ENCODE results near the gene CASK.

DNA sequence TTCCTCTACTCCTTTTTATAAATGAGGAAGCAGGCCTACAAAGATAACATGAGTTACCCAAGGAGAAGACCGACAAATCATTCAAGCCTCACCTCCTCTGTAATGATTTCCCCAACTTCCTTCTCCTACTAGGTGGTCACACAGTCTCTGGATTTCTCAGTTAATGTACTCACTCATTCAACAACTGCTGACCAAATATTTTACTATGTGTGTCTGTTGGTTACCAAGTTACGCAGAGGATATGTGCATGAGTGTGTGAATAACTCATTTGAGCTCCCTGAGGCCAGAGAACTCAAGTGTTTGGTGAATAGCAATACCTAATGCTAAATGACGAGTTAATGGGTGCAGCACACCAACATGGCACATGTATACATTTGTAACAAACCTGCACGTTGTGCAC, 10.4 kb downstream of the CASK start:
- TF ChIP-seq, protein P1, sequence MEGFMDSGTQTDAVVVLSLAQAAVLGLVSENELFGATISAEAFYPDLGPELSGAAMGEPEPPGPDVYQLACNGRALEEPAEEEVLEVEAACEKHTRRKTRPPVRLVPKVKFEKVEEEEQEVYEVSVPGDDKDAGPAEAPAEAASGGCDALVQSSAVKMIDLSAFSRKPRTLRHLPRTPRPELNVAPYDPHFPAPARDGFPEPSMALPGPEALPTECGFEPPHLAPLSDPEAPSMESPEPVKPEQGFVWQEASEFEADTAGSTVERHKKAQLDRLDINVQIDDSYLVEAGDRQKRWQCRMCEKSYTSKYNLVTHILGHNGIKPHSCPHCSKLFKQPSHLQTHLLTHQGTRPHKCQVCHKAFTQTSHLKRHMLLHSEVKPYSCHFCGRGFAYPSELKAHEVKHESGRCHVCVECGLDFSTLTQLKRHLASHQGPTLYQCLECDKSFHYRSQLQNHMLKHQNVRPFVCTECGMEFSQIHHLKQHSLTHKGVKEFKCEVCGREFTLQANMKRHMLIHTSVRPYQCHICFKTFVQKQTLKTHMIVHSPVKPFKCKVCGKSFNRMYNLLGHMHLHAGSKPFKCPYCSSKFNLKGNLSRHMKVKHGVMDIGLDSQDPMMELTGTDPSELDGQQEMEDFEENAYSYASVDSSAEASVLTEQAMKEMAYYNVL (CRISPR knock-in tag; IDR thresholded peaks at IDR 0.05; ENCODE audit: borderline replicate concordance) = no peak
- no peak for TF ChIP-seq ESRRA (CRISPR knock-in tag; IDR thresholded peaks at IDR 0.05; ENCODE audit: low read depth)
- TF ChIP-seq SMC3 (IDR thresholded peaks at IDR 0.05; ENCODE audit: low read length) = no peak
- TF ChIP-seq SRF (IDR thresholded peaks at IDR 0.05; ENCODE audit: low read depth, low read length) = no peak
- TF ChIP-seq TAF1 (CRISPR knock-in tag; IDR thresholded peaks at IDR 0.05) = no peak
- TF ChIP-seq, protein P2, sequence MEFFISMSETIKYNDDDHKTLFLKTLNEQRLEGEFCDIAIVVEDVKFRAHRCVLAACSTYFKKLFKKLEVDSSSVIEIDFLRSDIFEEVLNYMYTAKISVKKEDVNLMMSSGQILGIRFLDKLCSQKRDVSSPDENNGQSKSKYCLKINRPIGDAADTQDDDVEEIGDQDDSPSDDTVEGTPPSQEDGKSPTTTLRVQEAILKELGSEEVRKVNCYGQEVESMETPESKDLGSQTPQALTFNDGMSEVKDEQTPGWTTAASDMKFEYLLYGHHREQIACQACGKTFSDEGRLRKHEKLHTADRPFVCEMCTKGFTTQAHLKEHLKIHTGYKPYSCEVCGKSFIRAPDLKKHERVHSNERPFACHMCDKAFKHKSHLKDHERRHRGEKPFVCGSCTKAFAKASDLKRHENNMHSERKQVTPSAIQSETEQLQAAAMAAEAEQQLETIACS (CRISPR knock-in tag; IDR thresholded peaks at IDR 0.05) = no peak
- no peak for TF ChIP-seq ZNF776 (CRISPR knock-in tag; IDR thresholded peaks at IDR 0.05)
- TF ChIP-seq SP5 (CRISPR knock-in tag; IDR thresholded peaks at IDR 0.05; ENCODE audit: borderline replicate concordance, low read depth) = no peak
- TF ChIP-seq ARNTL (CRISPR knock-in tag; IDR thresholded peaks at IDR 0.05) = no peak
- no peak for TF ChIP-seq CREM (IDR thresholded peaks at IDR 0.05)
- TF ChIP-seq CREM (CRISPR knock-in tag; IDR thresholded peaks at IDR 0.05) = no peak
- TF ChIP-seq, protein P3, sequence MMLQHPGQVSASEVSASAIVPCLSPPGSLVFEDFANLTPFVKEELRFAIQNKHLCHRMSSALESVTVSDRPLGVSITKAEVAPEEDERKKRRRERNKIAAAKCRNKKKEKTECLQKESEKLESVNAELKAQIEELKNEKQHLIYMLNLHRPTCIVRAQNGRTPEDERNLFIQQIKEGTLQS (CRISPR knock-in tag; IDR thresholded peaks at IDR 0.05) = no peak

Data from HepG2 (cell line).